H54 (cell line): ENCODE data around the gene HID1.
"Not testable (repeated sequence)": the region's sequence is repeated elsewhere in the genome, so short reads cannot be mapped to it uniquely, and the experiment has no call there.

Experiments used
- DNase-seq: peaks from one replicate; pipeline ENCODE4 v3.0.0; 2011; ENCODE audit warnings: low spot score, mixed read lengths; ENCODE audit not compliant: insufficient read length
- FAIRE-seq: peaks from 3 replicates; lab custom pipeline; 2011; peaks lifted over from hg19 to GRCh38; lab: Jason Lieb, UNC
- POLR2A ChIP-seq: IDR thresholded peaks from 2 replicates; pipeline ENCODE4 v1.6.1; 2011; ENCODE audit warnings: low read depth, mild to moderate bottlenecking, low read length

The HID1 gene

DNA sequence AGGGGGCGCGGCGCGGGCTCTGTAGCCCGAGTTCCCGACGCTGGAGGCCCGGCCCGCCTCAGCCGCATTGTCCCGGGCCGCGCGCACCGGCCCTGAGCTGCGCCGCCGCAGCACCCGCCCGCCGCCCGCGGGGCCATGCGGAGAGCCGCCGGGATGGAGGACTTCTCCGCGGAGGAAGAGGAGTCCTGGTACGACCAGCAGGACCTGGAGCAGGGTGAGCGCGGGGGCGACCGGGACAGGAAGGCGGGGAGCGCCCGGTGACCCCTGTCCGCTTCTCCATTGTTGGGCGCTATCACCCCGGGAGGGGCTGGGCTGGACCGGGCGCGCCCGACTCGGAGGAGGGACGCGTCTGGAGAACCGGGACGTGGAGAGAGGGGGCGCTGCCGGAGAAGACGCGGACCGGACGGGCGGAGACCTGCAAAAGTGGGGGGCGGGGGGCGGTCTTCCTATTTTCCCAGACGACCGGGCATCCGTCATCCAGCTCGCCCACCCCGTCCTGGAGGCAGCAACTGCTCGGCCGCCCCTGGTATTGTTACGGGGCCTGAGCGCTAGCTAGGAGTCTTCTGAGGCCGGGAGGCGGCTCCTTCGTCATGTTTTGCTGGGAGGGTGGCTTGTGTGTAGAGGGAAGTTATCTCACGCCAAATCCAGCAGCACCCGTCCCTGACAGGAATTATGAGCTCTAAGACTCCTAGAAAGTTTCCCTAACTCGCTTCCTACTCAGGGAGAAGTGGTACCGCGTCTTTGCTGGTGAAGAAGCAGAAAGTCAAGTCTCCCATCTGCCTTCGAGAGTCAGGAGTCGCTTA lies 15.6 kb upstream of the HID1 start:
- peak; percentile 40; the same call in 1 of the 2 replicates for TF ChIP-seq POLR2A
- DNase-seq (no peak), FAIRE-seq (no peak)

DNA sequence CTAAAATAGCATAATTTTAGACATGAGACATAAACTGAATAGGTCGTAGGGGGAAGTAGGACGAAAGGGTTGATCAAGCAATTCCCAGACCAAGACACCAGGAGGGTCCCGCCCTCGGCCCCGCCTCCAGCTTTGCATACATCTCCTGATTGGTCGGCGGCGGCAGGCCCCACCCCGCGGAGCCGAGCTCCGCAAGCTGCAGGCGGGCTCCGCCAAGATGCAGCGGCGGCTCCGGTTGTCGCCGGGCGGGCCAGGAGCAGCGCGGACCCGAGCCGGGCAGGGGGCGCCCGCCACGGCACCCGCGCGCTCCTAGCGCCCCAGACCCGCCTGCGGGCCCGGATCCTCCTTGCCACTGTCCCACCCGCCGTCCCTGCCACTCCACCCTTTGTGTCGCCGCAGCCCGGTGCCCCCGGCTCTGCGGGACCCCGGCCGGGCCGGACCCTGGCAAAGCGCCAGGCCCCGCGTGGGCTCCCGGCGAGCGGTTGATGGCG lies 14.9 kb upstream of the HID1 start, which contains the start of gene CDR2L:
CDR2L (plus strand) TSS at position 215 of the 491 bp plus-strand sequence. CDS start 412 bp downstream, outside the sequence.
- TF ChIP-seq POLR2A = peak; percentile 95
- peak; percentile 99 for DNase-seq
- no peak for FAIRE-seq

- TF ChIP-seq POLR2A = no peak
- no peak for FAIRE-seq
- DNase-seq = no peak
Observed at GRCh38 chr17:74986206-74986576, 13.6 kb upstream of the HID1 start.

DNA sequence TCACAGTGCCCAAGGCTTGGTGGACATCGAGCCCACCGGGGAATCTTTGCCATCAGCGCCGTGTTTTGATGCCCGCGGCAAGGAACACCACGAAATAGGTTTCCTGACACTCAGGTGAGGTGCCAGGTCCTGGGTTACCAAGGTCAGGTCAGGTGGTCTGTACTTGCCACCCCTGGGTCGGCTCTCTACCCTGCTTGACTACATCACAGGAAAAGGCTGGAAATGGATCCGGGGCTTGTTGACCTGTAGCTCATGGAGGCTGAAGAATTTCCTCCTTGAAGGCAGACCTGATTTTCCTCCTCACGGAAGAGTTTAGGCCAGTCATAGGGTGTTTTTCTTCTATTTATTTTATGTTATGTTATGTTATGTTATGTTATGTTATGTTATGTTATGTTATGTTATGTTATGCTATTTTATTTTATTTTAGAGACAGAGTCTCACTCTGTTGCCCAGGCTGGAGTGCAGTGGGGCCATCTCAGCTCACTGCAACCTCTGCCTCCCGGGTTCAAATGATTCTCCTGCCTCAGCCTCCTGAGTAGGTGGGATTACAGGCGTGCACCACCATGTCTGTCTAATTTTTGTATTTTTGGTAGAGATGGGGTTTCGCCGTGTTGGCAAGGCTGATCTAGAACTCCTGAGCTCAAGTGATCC lies 10.2 kb upstream of the HID1 start:
- FAIRE-seq, DNase-seq: not testable (repeated sequence)

DNA sequence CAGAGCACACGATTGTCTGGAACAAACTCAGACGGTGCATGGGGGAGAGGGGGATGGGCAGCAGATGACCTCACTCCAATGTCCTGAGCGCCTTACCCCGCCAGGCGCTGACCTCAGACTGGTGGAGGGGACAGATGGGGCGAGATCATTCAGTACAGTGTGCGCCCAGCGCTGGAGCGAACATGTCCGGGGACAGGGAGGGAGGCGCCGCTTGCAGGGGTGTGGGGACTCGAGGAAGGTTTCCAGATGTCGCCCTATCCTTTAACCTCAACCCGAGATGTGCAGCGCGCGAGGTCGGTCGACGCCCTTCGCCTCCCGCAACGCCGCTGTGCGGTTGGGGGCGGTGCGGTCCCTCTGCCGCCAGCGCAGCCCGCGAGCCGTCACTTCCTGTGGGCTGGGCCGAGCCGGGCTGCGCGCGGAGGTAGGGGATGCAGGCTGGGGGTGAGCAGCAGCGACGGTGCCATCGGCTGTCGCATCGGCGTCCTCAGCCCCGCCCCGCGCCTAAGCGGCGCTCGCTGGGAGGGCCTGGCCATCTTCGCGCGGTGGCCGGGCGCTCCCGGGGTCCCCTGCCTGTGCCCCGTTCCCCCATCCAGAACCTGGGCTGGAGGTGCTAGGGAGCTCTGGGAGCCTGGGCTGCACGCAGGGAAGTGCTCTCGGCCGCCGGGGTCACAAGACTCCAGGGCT lies 9.6 kb upstream of the HID1 start:
- peak; percentile 94 for TF ChIP-seq POLR2A
- FAIRE-seq (no peak), DNase-seq (peak; percentile 78)

DNA sequence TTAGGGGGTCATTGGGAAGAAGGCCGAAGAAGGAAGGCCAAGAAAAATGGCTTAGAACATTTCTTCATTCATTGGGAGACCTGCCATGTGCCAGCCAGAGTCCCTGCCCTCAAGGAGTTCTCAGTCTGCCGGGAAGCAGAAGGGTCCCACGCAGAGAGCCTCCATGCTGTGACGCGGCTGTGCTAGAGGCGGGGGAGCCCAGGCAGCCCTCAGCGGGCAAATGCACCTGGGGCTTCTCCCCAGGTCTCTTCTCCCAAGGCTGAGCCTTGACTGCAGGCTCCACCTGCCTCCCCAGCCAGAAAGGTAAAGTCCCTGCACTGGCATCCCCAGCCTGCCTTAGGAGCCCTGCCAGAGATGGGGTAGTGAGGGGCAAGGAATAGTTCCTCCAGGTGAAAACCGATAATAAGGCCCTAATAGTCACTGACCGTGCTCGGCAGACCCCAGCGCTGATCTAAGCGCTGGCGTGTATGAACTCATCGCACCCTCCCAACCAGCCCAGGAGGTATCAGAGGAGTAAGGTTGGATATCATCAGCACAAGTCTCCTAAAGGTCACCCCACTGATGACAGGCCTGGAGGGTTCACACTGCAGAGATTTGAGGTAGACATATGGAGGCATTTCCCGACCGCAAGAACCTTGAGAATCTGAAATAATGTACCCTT lies 8.9 kb upstream of the HID1 start:
- DNase-seq (no peak), FAIRE-seq (no peak)
- TF ChIP-seq POLR2A = no peak

GRCh38 chr17:74979408-74980146 lies 7.0 kb upstream of the HID1 start:
- no peak for DNase-seq
- no peak for FAIRE-seq
- no peak for TF ChIP-seq POLR2A

DNA sequence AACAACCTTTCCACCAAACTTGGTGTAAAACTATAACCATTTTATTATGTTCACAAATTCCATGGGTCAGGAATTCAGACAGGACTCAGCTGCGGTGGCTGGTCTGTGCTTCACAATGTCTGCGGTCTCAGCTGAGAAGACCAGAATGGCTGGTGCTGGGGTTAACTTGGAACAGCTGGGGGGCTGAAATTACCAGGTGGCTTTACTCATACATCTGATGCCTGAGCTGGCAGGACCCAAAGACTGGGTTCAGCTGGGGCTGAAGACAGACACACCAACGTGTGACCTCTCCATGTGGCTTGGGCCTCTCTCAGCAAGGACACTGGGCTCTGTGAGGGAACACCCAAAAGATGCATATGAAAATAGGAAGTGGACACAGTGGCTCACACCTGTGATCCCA lies 5.7 kb upstream of the HID1 start:
- TF ChIP-seq POLR2A = no peak
- DNase-seq (no peak), FAIRE-seq (no peak)

DNA sequence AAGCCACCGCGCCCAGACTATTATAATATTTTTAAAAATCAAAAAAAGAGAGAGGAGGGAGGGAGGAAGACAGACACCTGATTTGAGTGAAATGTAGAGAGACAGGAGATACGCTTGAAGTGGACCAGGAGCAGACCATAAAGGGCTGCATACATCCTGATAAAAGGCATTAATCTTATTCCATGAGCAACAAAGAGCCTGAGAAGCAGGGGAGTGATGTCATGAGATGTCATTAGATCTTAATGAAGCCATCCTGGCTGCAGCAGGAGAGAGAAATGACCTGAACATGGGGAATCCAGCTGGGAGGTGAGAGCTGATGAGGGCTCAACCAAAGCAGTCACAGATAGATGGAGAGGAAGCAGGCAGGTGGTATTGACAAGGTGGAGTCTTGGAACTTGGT lies 5.2 kb upstream of the HID1 start:
- DNase-seq (no peak), FAIRE-seq (no peak)
- TF ChIP-seq POLR2A = no peak

GRCh38 chr17:74975943-74976342 lies 3.4 kb upstream of the HID1 start:
- no peak for TF ChIP-seq POLR2A
- FAIRE-seq (no peak), DNase-seq (no peak)

- DNase-seq = no peak
- no peak for FAIRE-seq
- no peak for TF ChIP-seq POLR2A
Observed at GRCh38 chr17:74972973-74973328, 392 bp upstream of the HID1 start.

GRCh38 chr17:74971842-74972106 lies 785 bp downstream of the HID1 start:
- no peak for FAIRE-seq
- no peak for DNase-seq
- TF ChIP-seq POLR2A = no peak
